Anterior cingulate cortex (tissue), 58 donors: ENCODE results near the gene TRIM47.

Source experiments
- DNase-seq, 58 donors: peaks; one replicate each; lab custom pipeline; 2025; lab: John Stamatoyannopoulos, UW

Gene TRIM47

GRCh38 chr17:75878174-75878998, at the start of gene TRIM47:
Gene TRIM47, minus strand, starts transcription at chr17:75878581. Its CDS starts 33 bp downstream, at chr17:75878548.
- peak in 46 of 58 donors; percentile 10 to 74 (median 51) for DNase-seq

GRCh38 chr17:75927286-75927922, 49.0 kb upstream of the TRIM47 start:
- no peak for DNase-seq

- DNase-seq = no peak
These were observed 48.1 kb upstream of the TRIM47 start for GRCh38 chr17:75926456-75926855.

- no peak for DNase-seq
These were observed 47.5 kb upstream of the TRIM47 start for GRCh38 chr17:75925912-75926311.

GRCh38 chr17:75925103-75925502, 46.7 kb upstream of the TRIM47 start:
- DNase-seq = no peak

GRCh38 chr17:75922963-75923874, 44.8 kb upstream of the TRIM47 start:
- DNase-seq = no peak

- no peak for DNase-seq
These were observed 44.0 kb upstream of the TRIM47 start for GRCh38 chr17:75922173-75922961.

- no peak for DNase-seq
These were observed 43.2 kb upstream of the TRIM47 start for GRCh38 chr17:75921596-75921995.

- DNase-seq = no peak
These were observed 41.7 kb upstream of the TRIM47 start for GRCh38 chr17:75920045-75920560.

GRCh38 chr17:75919611-75920010, 41.2 kb upstream of the TRIM47 start:
- no peak for DNase-seq

GRCh38 chr17:75917917-75918445, 39.6 kb upstream of the TRIM47 start:
- DNase-seq = no peak

- DNase-seq = no peak
These were observed 38.9 kb upstream of the TRIM47 start for GRCh38 chr17:75917141-75917916.

GRCh38 chr17:75915268-75915667, 36.9 kb upstream of the TRIM47 start:
- no peak for DNase-seq

GRCh38 chr17:75914643-75915267, 36.4 kb upstream of the TRIM47 start:
- no peak for DNase-seq

- DNase-seq = no peak
These were observed 35.3 kb upstream of the TRIM47 start for GRCh38 chr17:75913537-75914210.

GRCh38 chr17:75910699-75911098, 32.3 kb upstream of the TRIM47 start:
- DNase-seq = no peak

- no peak for DNase-seq
These were observed 31.5 kb upstream of the TRIM47 start for GRCh38 chr17:75909812-75910274.
